AG09309 (cell line): ENCODE results near the gene RITA1.
A peak's percentile ranks its signal among the peaks of the same experiment; 100 is the strongest.

Experiments
- DNase-seq: peaks from one replicate; pipeline ENCODE4 v3.0.0-alpha.2; 2010; ENCODE audit warnings: low read depth
- H3K4me3 ChIP-seq: 2 replicates; pipeline ENCODE4 v1.5.1; 2011; ENCODE audit warnings: mild to moderate bottlenecking, low read depth, low read length, moderate library complexity; ENCODE audit not compliant: control insufficient read depth
- CTCF ChIP-seq: IDR thresholded peaks from 2 replicates; pipeline ENCODE4 v1.5.1; 2011; ENCODE audit warnings: mild to moderate bottlenecking, low read depth, low read length, inconsistent platforms; ENCODE audit not compliant: insufficient read depth, control insufficient read depth; ENCODE audit errors: missing control alignments

Gene RITA1, protein sequence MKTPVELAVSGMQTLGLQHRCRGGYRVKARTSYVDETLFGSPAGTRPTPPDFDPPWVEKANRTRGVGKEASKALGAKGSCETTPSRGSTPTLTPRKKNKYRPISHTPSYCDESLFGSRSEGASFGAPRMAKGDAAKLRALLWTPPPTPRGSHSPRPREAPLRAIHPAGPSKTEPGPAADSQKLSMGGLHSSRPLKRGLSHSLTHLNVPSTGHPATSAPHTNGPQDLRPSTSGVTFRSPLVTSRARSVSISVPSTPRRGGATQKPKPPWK

GRCh38 chr12:113185180-113186032 lies at the start of gene RITA1, which contains the start of gene DDX54:
RITA1 (plus strand) TSS chr12:113185721; CDS start chr12:113186747, 1,026 bp downstream.
DDX54 (minus strand) TSS chr12:113185478; CDS start chr12:113185451, 27 bp downstream.
- no peak for DNase-seq
- TF ChIP-seq CTCF, result no peak
- peak within 1 kb of the TSS; percentile 83 for H3K4me3 ChIP-seq

GRCh38 chr12:113136128-113136989 lies 49.2 kb upstream of the RITA1 start:
- TF ChIP-seq CTCF, result no peak
- H3K4me3 ChIP-seq, result no peak overlapping the region
- no peak for DNase-seq

GRCh38 chr12:113136990-113137511 lies 48.5 kb upstream of the RITA1 start:
- H3K4me3 ChIP-seq, result no peak overlapping the region
- no peak for DNase-seq
- no peak for TF ChIP-seq CTCF

GRCh38 chr12:113137861-113138783 lies 47.4 kb upstream of the RITA1 start:
- no peak overlapping the region for H3K4me3 ChIP-seq
- DNase-seq, result no peak
- TF ChIP-seq CTCF, result no peak

DNA sequence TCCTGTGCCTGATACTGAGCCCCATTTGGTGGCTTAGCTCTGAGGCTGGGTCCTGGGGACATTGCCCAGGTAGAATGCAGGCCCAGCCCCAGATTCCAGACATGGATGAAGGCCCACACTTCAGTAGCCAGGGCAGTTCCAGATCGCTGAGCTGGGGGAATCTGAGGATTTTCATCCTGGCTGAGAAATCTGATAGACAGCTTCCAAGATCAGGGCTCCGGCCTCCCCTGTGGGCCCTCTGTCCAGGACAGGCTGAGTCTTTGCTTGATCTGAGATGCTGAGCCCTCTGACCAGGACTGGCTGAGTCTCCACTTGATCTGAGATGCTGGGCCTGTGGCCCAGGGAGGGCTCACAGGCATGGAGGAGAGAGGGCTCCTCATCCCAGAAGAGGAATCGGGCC lies 46.7 kb upstream of the RITA1 start:
- H3K4me3 ChIP-seq, result no peak overlapping the region
- TF ChIP-seq CTCF, result no peak
- DNase-seq, result no peak
